ENCODE measurements around the gene CNTN6.

CNTN6 gene

GRCh38 chr3:1318296-1319005 lies 225.6 kb downstream of the CNTN6 start:
- TF ChIP-seq ZNF530 (tag by site-specific recombination; IDR thresholded peaks at IDR 0.05; ENCODE audit: low read depth), result no peak
- TF ChIP-seq BCL6B (tag by site-specific recombination; IDR thresholded peaks at IDR 0.05), result no peak
- no peak for TF ChIP-seq ZNF843 (tag by site-specific recombination; IDR thresholded peaks at IDR 0.05)
- TF ChIP-seq ZXDB (tag by site-specific recombination; IDR thresholded peaks at IDR 0.05), result no peak
- TF ChIP-seq ZNF600 (tag by site-specific recombination; IDR thresholded peaks at IDR 0.05), result no peak
- no peak for TF ChIP-seq SP7 (tag by site-specific recombination; IDR thresholded peaks at IDR 0.05)
- TF ChIP-seq ZNF18 (tag by site-specific recombination; IDR thresholded peaks at IDR 0.05), result no peak
- TF ChIP-seq ZBTB17 (tag by site-specific recombination; IDR thresholded peaks at IDR 0.05), result no peak
- TF ChIP-seq ZFP41 (tag by site-specific recombination; IDR thresholded peaks at IDR 0.05; ENCODE audit: borderline replicate concordance), result no peak
- TF ChIP-seq ZNF585B (tag by site-specific recombination; IDR thresholded peaks at IDR 0.05), result no peak
- TF ChIP-seq ZNF621 (tag by site-specific recombination; IDR thresholded peaks at IDR 0.05), result no peak
- TF ChIP-seq ZNF544 (tag by site-specific recombination; IDR thresholded peaks at IDR 0.05), result no peak
- TF ChIP-seq ZNF518A (tag by site-specific recombination; conservative IDR thresholded peaks at IDR 0.05; ENCODE audit: low read depth), result no peak
- TF ChIP-seq MEIS1 (CRISPR knock-in tag; IDR thresholded peaks at IDR 0.05; ENCODE audit: borderline replicate concordance), result no peak
- TF ChIP-seq REST (tag by site-specific recombination; IDR thresholded peaks at IDR 0.05), result no peak
- TF ChIP-seq ZNF2 (tag by site-specific recombination; IDR thresholded peaks at IDR 0.05), result no peak
- Histone ChIP-seq H3K36me3 (ENCODE audit: control insufficient read depth in 2 of 2, insufficient read depth in 1 of 2, low read length in 2 of 2) (no peaks in the 10 kb centered on the region), H3K9me3 (ENCODE audit: control insufficient read depth, insufficient read depth, low read depth, low read length) (no peaks in the 10 kb centered on the region), H3K4me1 (ENCODE audit: control insufficient read depth, insufficient read depth, low read length) (no peaks in the 10 kb centered on the region), H3K4me3 (ENCODE audit: low read depth, low read length) (no peak overlapping the region), H3K27ac (ENCODE audit: extremely low read depth, low read depth, low read length) (no peak overlapping the region)
- ChIA-PET CTCF (no interaction called here), POLR2A (no interaction called here)

All from HEK293 (cell line).